Measurements from ENCODE around the gene SERTAD3. TPM values are rescaled to one million over a fixed set of nuclear protein-coding genes. Genes with fewer than 3 reads are reported as not detected.

Gene SERTAD3
- total RNA-seq, 1 donor from 2014 or later: 42.0 TPM

DNA sequence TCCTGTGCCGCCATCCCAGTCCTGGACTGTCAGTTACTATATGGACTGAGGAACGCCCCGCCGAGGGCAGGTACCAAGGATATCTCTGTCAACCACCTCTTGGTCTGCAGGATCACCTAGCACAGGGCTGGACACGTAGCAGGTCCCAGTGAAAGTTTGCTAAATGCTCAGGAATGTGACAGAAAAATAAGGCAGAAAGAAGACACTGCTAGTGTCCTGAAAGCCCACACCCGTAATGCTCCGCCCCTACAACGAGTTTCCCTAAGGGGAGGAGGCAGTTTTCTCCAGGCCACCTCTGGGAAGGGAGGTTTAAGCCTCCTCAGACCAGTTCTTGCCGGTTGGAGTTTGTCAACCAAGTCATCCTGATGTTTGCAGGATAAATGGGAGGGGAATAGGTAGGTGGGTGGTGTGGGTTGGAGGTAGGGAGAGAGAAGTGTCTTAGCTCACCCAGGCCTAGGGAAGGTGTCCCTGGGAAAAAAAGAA lies 1.7 kb upstream of the SERTAD3 start:
- DNase-seq (ENCODE audit: extremely low spot score in 2 of 2): no peak
- Histone ChIP-seq H3K36me3 (peaks cover 0 to 27% of the 10 kb centered on the region in 2 donors), H3K9me3 (no peaks in the 10 kb centered on the region), H3K27ac (no peak overlapping the region), H3K4me3 (no peak overlapping the region), H3K27me3 (no peaks in the 10 kb centered on the region), H3K4me1 (peaks cover 24% of the 10 kb centered on the region)
- TF ChIP-seq POLR2A (IDR thresholded peaks at IDR 0.05): no peak
- peak in 1 of 2 donors; percentile 14 for TF ChIP-seq POLR2AphosphoS5 (IDR thresholded peaks at IDR 0.05; ENCODE audit: insufficient read depth in 1 of 2, low read depth in 1 of 2)
- TF ChIP-seq, protein P1, sequence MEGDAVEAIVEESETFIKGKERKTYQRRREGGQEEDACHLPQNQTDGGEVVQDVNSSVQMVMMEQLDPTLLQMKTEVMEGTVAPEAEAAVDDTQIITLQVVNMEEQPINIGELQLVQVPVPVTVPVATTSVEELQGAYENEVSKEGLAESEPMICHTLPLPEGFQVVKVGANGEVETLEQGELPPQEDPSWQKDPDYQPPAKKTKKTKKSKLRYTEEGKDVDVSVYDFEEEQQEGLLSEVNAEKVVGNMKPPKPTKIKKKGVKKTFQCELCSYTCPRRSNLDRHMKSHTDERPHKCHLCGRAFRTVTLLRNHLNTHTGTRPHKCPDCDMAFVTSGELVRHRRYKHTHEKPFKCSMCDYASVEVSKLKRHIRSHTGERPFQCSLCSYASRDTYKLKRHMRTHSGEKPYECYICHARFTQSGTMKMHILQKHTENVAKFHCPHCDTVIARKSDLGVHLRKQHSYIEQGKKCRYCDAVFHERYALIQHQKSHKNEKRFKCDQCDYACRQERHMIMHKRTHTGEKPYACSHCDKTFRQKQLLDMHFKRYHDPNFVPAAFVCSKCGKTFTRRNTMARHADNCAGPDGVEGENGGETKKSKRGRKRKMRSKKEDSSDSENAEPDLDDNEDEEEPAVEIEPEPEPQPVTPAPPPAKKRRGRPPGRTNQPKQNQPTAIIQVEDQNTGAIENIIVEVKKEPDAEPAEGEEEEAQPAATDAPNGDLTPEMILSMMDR (IDR thresholded peaks at IDR 0.05): no peak
- intact Hi-C loops (cut with DNase I): no loop called here

DNA sequence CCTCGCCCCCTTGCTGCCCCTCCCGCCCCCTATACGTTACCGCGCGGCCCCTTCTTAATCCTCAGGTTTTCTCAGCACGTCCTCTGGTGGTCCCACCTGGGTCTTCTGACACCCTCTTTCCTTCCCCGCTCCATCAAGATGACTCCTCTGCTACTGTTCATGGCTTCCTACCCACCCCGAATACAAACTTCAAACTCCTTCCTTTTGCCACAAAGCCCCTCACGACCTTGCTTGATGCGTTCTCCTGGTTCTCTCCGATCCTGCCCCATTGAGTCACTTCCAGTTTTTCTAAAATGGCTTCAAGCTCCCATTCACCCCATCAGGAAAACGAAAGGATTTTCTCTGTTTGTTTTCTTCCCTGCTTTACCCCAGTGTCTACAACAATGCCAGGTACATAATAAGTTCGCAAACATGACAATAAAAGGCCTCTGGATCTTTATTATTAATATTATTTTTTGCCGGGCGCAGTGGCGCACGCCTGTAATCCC lies 734 bp upstream of the SERTAD3 start:
- Histone ChIP-seq H3K36me3 (peaks cover 0 to 35% of the 10 kb centered on the region in 2 donors), H3K27ac (peak overlapping the region; percentile 99), H3K4me3 (peak overlapping the region; percentile 77 to 94), H3K4me1 (peaks cover 34% of the 10 kb centered on the region), H3K27me3 (no peaks in the 10 kb centered on the region), H3K9me3 (no peaks in the 10 kb centered on the region)
- DNase-seq (ENCODE audit: extremely low spot score in 2 of 2): no peak
- TF ChIP-seq, protein P1 (IDR thresholded peaks at IDR 0.05): no peak
- TF ChIP-seq POLR2A (IDR thresholded peaks at IDR 0.05) (no peak), POLR2AphosphoS5 (IDR thresholded peaks at IDR 0.05; ENCODE audit: insufficient read depth in 1 of 2, low read depth in 1 of 2) (no peak)
- intact Hi-C loops (cut with DNase I): no loop called here

- peak in 1 of 2 donors; percentile 100 for DNase-seq (ENCODE audit: extremely low spot score in 2 of 2)
- H3K4me1 ChIP-seq: peaks cover 34% of the 10 kb centered on the region
Measured at GRCh38 chr19:40443131-40443999, 770 bp downstream of the SERTAD3 start.

GRCh38 chr19:40442328-40443130 lies 1.6 kb downstream of the SERTAD3 start:
- Histone ChIP-seq H3K27ac (peak overlapping the region; percentile 99), H3K4me3 (peak overlapping the region; percentile 77 to 94), H3K4me1 (peaks cover 34% of the 10 kb centered on the region), H3K36me3 (peaks cover 0 to 24% of the 10 kb centered on the region in 2 donors), H3K9me3 (no peaks in the 10 kb centered on the region), H3K27me3 (no peaks in the 10 kb centered on the region)
- intact Hi-C loops (cut with DNase I): loop anchor here (2.0 kb wide), 1 partner anchor 22 kb away; no protein-coding TSS in a partner anchor
- peak in 1 of 2 donors; percentile 91 for DNase-seq (ENCODE audit: extremely low spot score in 2 of 2)
- TF ChIP-seq POLR2AphosphoS5 (IDR thresholded peaks at IDR 0.05; ENCODE audit: insufficient read depth in 1 of 2, low read depth in 1 of 2): no peak
- TF ChIP-seq POLR2A (IDR thresholded peaks at IDR 0.05): no peak
- TF ChIP-seq, protein P1 (IDR thresholded peaks at IDR 0.05): no peak

More at GRCh38 chr19:40443131-40443999, 770 bp downstream of the SERTAD3 start:
- no peaks in the 10 kb centered on the region for H3K9me3 ChIP-seq
- H3K4me3 ChIP-seq: peak overlapping the region; percentile 77 to 94
- peaks cover 0 to 32% of the 10 kb centered on the region in 2 donors for H3K36me3 ChIP-seq
- TF ChIP-seq, protein P1 (IDR thresholded peaks at IDR 0.05): no peak
- TF ChIP-seq POLR2A (IDR thresholded peaks at IDR 0.05) (peak in 1 of 2 donors; percentile 68), POLR2AphosphoS5 (IDR thresholded peaks at IDR 0.05; ENCODE audit: insufficient read depth in 1 of 2, low read depth in 1 of 2) (peak; percentile 95 to 100)
- peak overlapping the region; percentile 99 for H3K27ac ChIP-seq
- intact Hi-C loops (cut with DNase I): loop anchor here (2.0 kb wide), 1 partner anchor 23 kb away; no protein-coding TSS in a partner anchor
- H3K27me3 ChIP-seq: no peaks in the 10 kb centered on the region
